Measurements from ENCODE around the gene ARHGAP6. TPM values are rescaled to one million over a fixed set of nuclear protein-coding genes. Genes with fewer than 3 reads are reported as not detected.

The ARHGAP6 gene
- total and polyA plus RNA-seq, 8 donors = 2.2 to 26.4 (median 8.7) TPM

- WGBS, 5 donors = 55 to 93% (median 73%) methylated on average over 1 of the region's 1 CpG
- intact Hi-C loops (cut with DNase I; ENCODE audit: low total_unique reads) = no loop called here
- no peak overlapping the region for H3K4me3 ChIP-seq
- H3K36me3 ChIP-seq = no peaks in the 10 kb centered on the region
- no peaks in the 10 kb centered on the region for H3K4me1 ChIP-seq
- no peaks in the 10 kb centered on the region for H3K9me3 ChIP-seq
- H3K27ac ChIP-seq = no peak overlapping the region
- TF ChIP-seq POLR2AphosphoS5 (IDR thresholded peaks at IDR 0.05) = no peak
- TF ChIP-seq POLR2A (IDR thresholded peaks at IDR 0.05) = no peak
- no peak for TF ChIP-seq EP300 (IDR thresholded peaks at IDR 0.05)
- no peak for TF ChIP-seq CTCF (IDR thresholded peaks at IDR 0.05)
- no peaks in the 10 kb centered on the region for H3K27me3 ChIP-seq
- DNase-seq = no peak
These were observed 112.1 kb downstream of the ARHGAP6 start for GRCh38 chrX:11553594-11553993.

DNA sequence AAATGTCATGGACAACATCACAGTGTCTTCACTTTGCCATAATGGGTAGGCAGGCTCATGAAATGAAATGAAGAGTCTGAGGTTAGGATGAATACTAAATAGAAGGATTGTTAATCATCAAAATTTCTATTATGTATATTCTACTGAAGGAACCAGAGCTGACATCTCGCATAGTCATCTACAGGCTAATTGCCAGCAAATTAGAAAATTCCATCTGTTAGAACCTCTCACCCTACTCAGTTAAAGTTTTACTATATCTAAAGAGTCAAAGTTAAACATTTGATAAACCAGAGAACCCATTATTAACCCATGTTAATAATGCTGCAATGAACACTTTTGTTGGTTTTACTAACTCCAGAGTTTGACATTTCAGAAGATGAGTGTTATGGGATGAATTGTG lies 114.6 kb downstream of the ARHGAP6 start:
- Histone ChIP-seq H3K36me3 (no peaks in the 10 kb centered on the region), H3K9me3 (peaks cover 0 to 13% (median 5%) of the 10 kb centered on the region in 4 donors), H3K27me3 (no peaks in the 10 kb centered on the region), H3K4me3 (no peak overlapping the region), H3K4me1 (no peaks in the 10 kb centered on the region), H3K27ac (no peak overlapping the region)
- DNase-seq = no peak
- 28 to 82% (median 50%) methylated on average over 1 of the region's 1 CpG for WGBS, 5 donors
- TF ChIP-seq POLR2AphosphoS5 (IDR thresholded peaks at IDR 0.05) = no peak
- no peak for TF ChIP-seq POLR2A (IDR thresholded peaks at IDR 0.05)
- no peak for TF ChIP-seq EP300 (IDR thresholded peaks at IDR 0.05)
- no peak for TF ChIP-seq CTCF (IDR thresholded peaks at IDR 0.05)
- intact Hi-C loops (cut with DNase I; ENCODE audit: low total_unique reads) = no loop called here

DNA sequence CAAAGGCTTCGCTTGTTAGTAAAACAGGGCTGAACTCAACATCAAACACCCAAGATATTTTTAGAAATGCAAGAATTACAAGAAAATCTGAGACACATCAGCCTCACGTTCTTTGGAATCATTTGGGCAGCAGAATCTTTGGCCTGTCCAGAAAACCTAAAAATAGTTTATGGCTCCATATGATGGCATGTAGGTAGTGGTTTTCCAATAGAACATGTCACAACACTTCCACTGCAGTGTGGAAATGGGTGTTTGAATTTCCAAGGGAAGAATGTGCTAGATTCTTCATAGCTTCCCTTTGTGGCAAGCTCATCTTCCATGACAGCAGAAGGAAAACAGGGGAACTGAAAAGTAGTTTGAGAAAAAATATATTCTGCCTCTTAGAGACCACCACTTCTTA lies 118.8 kb downstream of the ARHGAP6 start:
- peaks cover 0 to 13% (median 5%) of the 10 kb centered on the region in 4 donors for H3K9me3 ChIP-seq
- no peak for DNase-seq
- TF ChIP-seq CTCF (IDR thresholded peaks at IDR 0.05) (no peak), POLR2A (IDR thresholded peaks at IDR 0.05) (no peak), EP300 (IDR thresholded peaks at IDR 0.05) (no peak), POLR2AphosphoS5 (IDR thresholded peaks at IDR 0.05) (no peak)
- H3K4me3 ChIP-seq = no peak overlapping the region
- H3K4me1 ChIP-seq = no peaks in the 10 kb centered on the region
- peaks cover 0 to 8% (median 0%) of the 10 kb centered on the region in 3 donors for H3K27me3 ChIP-seq
- H3K27ac ChIP-seq = no peak overlapping the region
- H3K36me3 ChIP-seq = no peaks in the 10 kb centered on the region
- intact Hi-C loops (cut with DNase I; ENCODE audit: low total_unique reads) = no loop called here
- 44 to 63% (median 57%) methylated on average over 2 of the region's 2 CpGs for whole genome bisulfite sequencing, 5 donors

DNA sequence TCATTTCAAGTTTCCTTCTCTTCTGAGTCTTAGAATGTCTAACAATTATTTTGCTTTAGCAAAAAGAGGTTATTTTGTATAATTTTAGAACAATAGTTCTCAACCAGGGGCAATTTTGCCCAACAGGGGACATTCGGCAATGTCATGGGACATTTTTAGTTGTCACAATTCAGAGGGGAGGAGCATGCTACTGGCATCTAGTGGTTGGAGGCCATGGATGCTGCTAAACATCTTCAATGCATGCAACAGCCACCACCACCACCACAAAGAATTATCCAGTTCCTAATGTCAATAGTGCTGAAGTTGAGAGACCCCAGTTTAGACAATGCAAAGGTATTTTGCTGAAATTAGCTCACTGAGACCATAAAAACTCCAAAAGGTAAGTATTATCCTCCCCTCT lies 122.5 kb downstream of the ARHGAP6 start:
- H3K9me3 ChIP-seq = peaks cover 0 to 13% (median 5%) of the 10 kb centered on the region in 4 donors
- no peak overlapping the region for H3K27ac ChIP-seq
- H3K4me1 ChIP-seq = no peaks in the 10 kb centered on the region
- no peak overlapping the region for H3K4me3 ChIP-seq
- intact Hi-C loops (cut with DNase I; ENCODE audit: low total_unique reads) = no loop called here
- 65 to 90% (median 76%) methylated on average over 1 of the region's 1 CpG for WGBS, 5 donors
- TF ChIP-seq CTCF (IDR thresholded peaks at IDR 0.05) (no peak), POLR2A (IDR thresholded peaks at IDR 0.05) (no peak), EP300 (IDR thresholded peaks at IDR 0.05) (no peak), POLR2AphosphoS5 (IDR thresholded peaks at IDR 0.05) (no peak)
- no peak for DNase-seq
- peaks cover 0 to 8% (median 0%) of the 10 kb centered on the region in 3 donors for H3K27me3 ChIP-seq
- H3K36me3 ChIP-seq = no peaks in the 10 kb centered on the region
